ENCODE measurements around the gene CSK. TPM values are rescaled to one million over a fixed set of nuclear protein-coding genes. Genes with fewer than 3 reads are reported as not detected.
A peak's percentile ranks its signal among the peaks of the same experiment; 100 is the strongest.

CSK gene
- total RNA-seq, 2 donors from 2014 or later: 64.3 to 68.5 TPM

- no peaks in the 10 kb centered on the region for H3K4me1 ChIP-seq (ENCODE audit: control insufficient read depth, insufficient read depth, low read length)
- H3K4me3 Mint-ChIP-seq: no peak overlapping the region
- DNase-seq: peak; percentile 93
- no peak overlapping the region for H3K9ac ChIP-seq (ENCODE audit: extremely low read depth, low read length, poor library complexity, severe bottlenecking)
- no peak overlapping the region for H3K4me3 ChIP-seq (ENCODE audit: low read length)
- peak; percentile 97 for TF ChIP-seq CTCF (conservative IDR thresholded peaks at IDR 0.05)
- no peaks in the 10 kb centered on the region for H3K27me3 ChIP-seq (ENCODE audit: control insufficient read depth, insufficient read depth, low read length, poor library complexity, severe bottlenecking)
- H3K27me3 Mint-ChIP-seq (ENCODE audit: insufficient read depth): no peaks in the 10 kb centered on the region
- H3K9me3 ChIP-seq (ENCODE audit: control insufficient read depth, low read length): no peaks in the 10 kb centered on the region
- peaks cover 38% of the 10 kb centered on the region for H3K36me3 Mint-ChIP-seq (ENCODE audit: low read depth)
- H3K27ac ChIP-seq (ENCODE audit: low read depth, low read length): no peak overlapping the region
- H3K27ac Mint-ChIP-seq: no peak overlapping the region
- WGBS, 2 experiments (ENCODE audit: insufficient coverage in 1 of 2, insufficient read length in 1 of 2): 50 to 69% methylated on average over 5 to 18 of the region's 18 CpGs
- peaks cover 3% of the 10 kb centered on the region for H3K4me1 Mint-ChIP-seq
- H3K36me3 ChIP-seq (ENCODE audit: control insufficient read depth, insufficient read depth, low read length): peaks cover 50% of the 10 kb centered on the region
- no peaks in the 10 kb centered on the region for H3K9me3 Mint-ChIP-seq
Observed at GRCh38 chr15:74799856-74800558, 18.1 kb downstream of the CSK start.

DNA sequence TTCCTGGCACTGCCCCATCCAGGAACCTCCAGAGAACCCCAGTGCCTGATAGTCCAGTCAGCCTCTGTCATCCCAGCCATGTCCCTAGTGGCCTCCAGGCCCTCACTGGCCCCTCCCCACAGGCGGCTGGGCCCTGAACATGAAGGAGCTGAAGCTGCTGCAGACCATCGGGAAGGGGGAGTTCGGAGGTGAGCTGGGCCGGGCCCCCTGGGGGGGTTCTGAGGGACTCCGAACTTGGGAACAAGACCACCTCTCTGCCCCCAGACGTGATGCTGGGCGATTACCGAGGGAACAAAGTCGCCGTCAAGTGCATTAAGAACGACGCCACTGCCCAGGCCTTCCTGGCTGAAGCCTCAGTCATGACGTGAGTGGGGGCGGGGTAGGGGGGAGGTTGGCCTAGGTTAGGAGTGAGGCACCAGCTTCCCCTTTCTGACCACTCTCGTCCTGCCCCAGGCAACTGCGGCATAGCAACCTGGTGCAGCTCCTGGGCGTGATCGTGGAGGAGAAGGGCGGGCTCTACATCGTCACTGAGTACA, 18.7 kb downstream of the CSK start:
- no peak overlapping the region for H3K4me3 Mint-ChIP-seq
- no peak overlapping the region for H3K27ac Mint-ChIP-seq
- Histone ChIP-seq H3K27ac (ENCODE audit: low read depth, low read length) (no peak overlapping the region), H3K27me3 (ENCODE audit: control insufficient read depth, insufficient read depth, low read length, poor library complexity, severe bottlenecking) (no peaks in the 10 kb centered on the region), H3K4me3 (ENCODE audit: low read length) (no peak overlapping the region), H3K9ac (ENCODE audit: extremely low read depth, low read length, poor library complexity, severe bottlenecking) (no peak overlapping the region), H3K36me3 (ENCODE audit: control insufficient read depth, insufficient read depth, low read length) (peaks cover 50% of the 10 kb centered on the region), H3K9me3 (ENCODE audit: control insufficient read depth, low read length) (no peaks in the 10 kb centered on the region), H3K4me1 (ENCODE audit: control insufficient read depth, insufficient read depth, low read length) (no peaks in the 10 kb centered on the region)
- H3K36me3 Mint-ChIP-seq (ENCODE audit: low read depth): peaks cover 38% of the 10 kb centered on the region
- no peaks in the 10 kb centered on the region for H3K9me3 Mint-ChIP-seq
- DNase-seq: no peak
- H3K4me1 Mint-ChIP-seq: peaks cover 3% of the 10 kb centered on the region
- no peak for TF ChIP-seq CTCF (conservative IDR thresholded peaks at IDR 0.05)
- no peaks in the 10 kb centered on the region for H3K27me3 Mint-ChIP-seq (ENCODE audit: insufficient read depth)
- WGBS, 2 experiments (ENCODE audit: insufficient coverage in 1 of 2, insufficient read length in 1 of 2): 88 to 91% methylated on average over 15 to 20 of the region's 20 CpGs

- Mint-ChIP-seq H3K4me1 (peaks cover 3% of the 10 kb centered on the region), H3K27ac (no peak overlapping the region), H3K9me3 (no peaks in the 10 kb centered on the region), H3K4me3 (no peak overlapping the region), H3K27me3 (ENCODE audit: insufficient read depth) (no peaks in the 10 kb centered on the region), H3K36me3 (ENCODE audit: low read depth) (peaks cover 35% of the 10 kb centered on the region)
- Histone ChIP-seq H3K27me3 (ENCODE audit: control insufficient read depth, insufficient read depth, low read length, poor library complexity, severe bottlenecking) (no peaks in the 10 kb centered on the region), H3K27ac (ENCODE audit: low read depth, low read length) (no peak overlapping the region), H3K4me3 (ENCODE audit: low read length) (no peak overlapping the region), H3K36me3 (ENCODE audit: control insufficient read depth, insufficient read depth, low read length) (peaks cover 50% of the 10 kb centered on the region), H3K9me3 (ENCODE audit: control insufficient read depth, low read length) (no peaks in the 10 kb centered on the region), H3K4me1 (ENCODE audit: control insufficient read depth, insufficient read depth, low read length) (no peaks in the 10 kb centered on the region), H3K9ac (ENCODE audit: extremely low read depth, low read length, poor library complexity, severe bottlenecking) (no peak overlapping the region)
- DNase-seq: no peak
- WGBS, 2 experiments (ENCODE audit: insufficient coverage in 1 of 2, insufficient read length in 1 of 2): 88 to 92% methylated on average over 14 to 18 of the region's 18 CpGs
- TF ChIP-seq CTCF (conservative IDR thresholded peaks at IDR 0.05): no peak
Observed at GRCh38 chr15:74801311-74801997, 19.6 kb downstream of the CSK start.

Measured in endodermal cell (in vitro differentiated cells).